Panc1 (cell line): ENCODE measurements around the gene PTPRE. TPM values are rescaled to one million over a fixed set of nuclear protein-coding genes. Genes with fewer than 3 reads are reported as not detected.

ENCODE experiments used
- ATAC-seq: fragments of 200-7000 bp; cut with Tn5 transposase; 2 replicates; pipeline ENCODE4 v1.9.1; 2020; ENCODE audit warnings: mild to moderate bottlenecking, moderate library complexity
- BruUV-seq: library from RNA; stranded (reverse); fragments of 400-500 nt; replicated peaks from 2 replicates; lab custom pipeline; 2021; lab: Mats Ljungman, UMichigan
- CTCF ChIA-PET: fragments of 300-600 bp; sonication (Branson Sonifier 250); formaldehyde crosslinking; loops from one replicate; lab custom pipeline; 2022; ENCODE audit warnings: antibody characterized with exemption; lab: Charles Lee
- POLR2A ChIA-PET: fragments of 300-600 bp; sonication (Branson Sonifier 250); formaldehyde crosslinking; loops from one replicate; lab custom pipeline; 2022; ENCODE audit warnings: antibody characterized with exemption; lab: Charles Lee
- DNase-seq: peaks from one replicate; pipeline ENCODE4 v3.0.0-alpha.2; 2010; ENCODE audit warnings: low read depth, low spot score
- H3K27ac ChIP-seq: 2 replicates; pipeline ENCODE4 v1.5.1; 2011; ENCODE audit warnings: mild to moderate bottlenecking, low read length, inconsistent platforms
- H3K27me3 ChIP-seq: fragments of 200-500 bp; sonication (Bioruptor generic); 2 replicates; pipeline ENCODE4 v1.6.0; 2014; ENCODE audit warnings: low read length, inconsistent platforms; ENCODE audit not compliant: control insufficient read depth, insufficient read depth
- H3K36me3 ChIP-seq: fragments of 200-500 bp; sonication (Bioruptor generic); 2 replicates; pipeline ENCODE4 v1.5.1; 2014; ENCODE audit warnings: inconsistent platforms, mild to moderate bottlenecking, low read length, moderate library complexity; ENCODE audit not compliant: control insufficient read depth, insufficient read depth
- H3K4me1 ChIP-seq: 2 replicates; pipeline ENCODE4 v1.5.1; 2011; ENCODE audit warnings: inconsistent platforms, mild to moderate bottlenecking, low read length, moderate library complexity; ENCODE audit not compliant: control insufficient read depth, insufficient read depth
- H3K4me3 ChIP-seq, 2 experiments: 2 replicates each; pipeline ENCODE4 v1.5.1; 2011 to 2012; ENCODE audit warnings: low read depth in 2 of 2, low read length in 2 of 2, mild to moderate bottlenecking in 2 of 2, inconsistent platforms in 1 of 2, moderate library complexity in 1 of 2
- H3K9me3 ChIP-seq: fragments of 200-500 bp; sonication (Bioruptor generic); 2 replicates; pipeline ENCODE4 v1.5.1; 2014; ENCODE audit warnings: low read depth, mild to moderate bottlenecking, inconsistent platforms, low read length, moderate library complexity; ENCODE audit not compliant: control insufficient read depth, insufficient read depth
- POLR2AphosphoS5 ChIP-seq: IDR thresholded peaks from 2 replicates; pipeline ENCODE4 v1.6.1; 2012; ENCODE audit warnings: mild to moderate bottlenecking, low read depth, low read length, moderate library complexity
- REST ChIP-seq, 2 experiments: IDR thresholded peaks; 2 replicates each; pipeline ENCODE4 v1.6.1; 2011 to 2012; ENCODE audit warnings: low read depth in 2 of 2, control low read depth in 1 of 2, low read length in 1 of 2, mild to moderate bottlenecking in 1 of 2, moderate library complexity in 1 of 2; ENCODE audit not compliant: insufficient read depth in 1 of 2
- SIN3A ChIP-seq: IDR thresholded peaks from 2 replicates; pipeline ENCODE4 v1.6.1; 2012; ENCODE audit warnings: low read depth, mild to moderate bottlenecking, low read length, moderate library complexity, borderline replicate concordance; ENCODE audit not compliant: insufficient read depth
- TCF7L2 ChIP-seq: IDR thresholded peaks from 2 replicates; pipeline ENCODE4 v1.6.1; 2011; ENCODE audit warnings: mild to moderate bottlenecking, low read depth, low read length, inconsistent platforms
- in situ Hi-C: cut with HindIII; loops from 2 replicates; pipeline ENCODE4 v1.10.0; 2016; ENCODE audit warnings: low sequenced_read_pairs, low pct_unique_long_range_greater_than_20kb
- intact Hi-C: fragments of 100-400 bp; cut with micrococcal nuclease; formaldehyde crosslinking; loops from one replicate; pipeline ENCODE4 v1.10.0; 2022; ENCODE audit not compliant: unreplicated experiment
- total RNA-seq: library from RNA; stranded (reverse); gene quantifications from one replicate; pipeline ENCODE4 v1.2.1, GENCODE V29; 2021; ENCODE audit not compliant: unreplicated experiment
- TF ChIP-seq, protein P1 (sequence below): fragments of 450-650 bp; IDR thresholded peaks from 2 replicates; pipeline ENCODE4 v1.5.1; 2017; ENCODE audit warnings: mild to moderate bottlenecking

The PTPRE gene
- total RNA-seq, 1 experiment from 2014 or later, result 0.44 TPM

GRCh38 chr10:128064108-128064969 lies 157.4 kb downstream of the PTPRE start:
- TF ChIP-seq REST (IDR thresholded peaks at IDR 0.05; ENCODE audit: insufficient read depth in 1 of 2, low read depth in 2 of 2, low read length in 1 of 2) (no peak), SIN3A (no peak), POLR2AphosphoS5 (no peak), TCF7L2 (no peak)
- TF ChIP-seq, protein P1, sequence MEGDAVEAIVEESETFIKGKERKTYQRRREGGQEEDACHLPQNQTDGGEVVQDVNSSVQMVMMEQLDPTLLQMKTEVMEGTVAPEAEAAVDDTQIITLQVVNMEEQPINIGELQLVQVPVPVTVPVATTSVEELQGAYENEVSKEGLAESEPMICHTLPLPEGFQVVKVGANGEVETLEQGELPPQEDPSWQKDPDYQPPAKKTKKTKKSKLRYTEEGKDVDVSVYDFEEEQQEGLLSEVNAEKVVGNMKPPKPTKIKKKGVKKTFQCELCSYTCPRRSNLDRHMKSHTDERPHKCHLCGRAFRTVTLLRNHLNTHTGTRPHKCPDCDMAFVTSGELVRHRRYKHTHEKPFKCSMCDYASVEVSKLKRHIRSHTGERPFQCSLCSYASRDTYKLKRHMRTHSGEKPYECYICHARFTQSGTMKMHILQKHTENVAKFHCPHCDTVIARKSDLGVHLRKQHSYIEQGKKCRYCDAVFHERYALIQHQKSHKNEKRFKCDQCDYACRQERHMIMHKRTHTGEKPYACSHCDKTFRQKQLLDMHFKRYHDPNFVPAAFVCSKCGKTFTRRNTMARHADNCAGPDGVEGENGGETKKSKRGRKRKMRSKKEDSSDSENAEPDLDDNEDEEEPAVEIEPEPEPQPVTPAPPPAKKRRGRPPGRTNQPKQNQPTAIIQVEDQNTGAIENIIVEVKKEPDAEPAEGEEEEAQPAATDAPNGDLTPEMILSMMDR, result no peak
- Histone ChIP-seq H3K4me1 (peaks cover under 1% of the 10 kb centered on the region; the same call in 1 of the 2 replicates), H3K27me3 (no peaks in the 10 kb centered on the region; the same call in 1 of the 2 replicates), H3K4me3 (no peak overlapping the region), H3K27ac (no peak overlapping the region), H3K36me3 (no peaks in the 10 kb centered on the region), H3K9me3 (no peaks in the 10 kb centered on the region)
- in situ Hi-C loops (no loop called here), intact Hi-C loops (no loop called here)
- no TSS peak for BruUV-seq
- ChIA-PET CTCF (no interaction called here), POLR2A (interaction anchor here (0.5 kb wide), 1 partner anchor 964 kb away, joined by 3 read pairs; no protein-coding TSS in a partner anchor)
- ATAC-seq (no peak), DNase-seq (no peak)

- intact Hi-C loops, result loop anchor here (5.0 kb wide), 1 partner anchor 348 kb away; no protein-coding TSS in a partner anchor
- H3K27ac ChIP-seq, result no peak overlapping the region
- CTCF ChIA-PET, result no interaction called here
- H3K4me1 ChIP-seq, result peaks cover 4% of the 10 kb centered on the region; the same call in 1 of the 2 replicates
- no peak overlapping the region for H3K4me3 ChIP-seq
- in situ Hi-C loops, result no loop called here
- TF ChIP-seq REST (IDR thresholded peaks at IDR 0.05; ENCODE audit: insufficient read depth in 1 of 2, low read depth in 2 of 2, low read length in 1 of 2), result no peak
- no peak for TF ChIP-seq POLR2AphosphoS5
- TF ChIP-seq, protein P1, result no peak
- no peak for TF ChIP-seq TCF7L2
- no peak for TF ChIP-seq SIN3A
- DNase-seq, result no peak
- H3K9me3 ChIP-seq, result no peaks in the 10 kb centered on the region
- ATAC-seq, result no peak
- no TSS peak for BruUV-seq
- H3K27me3 ChIP-seq, result no peaks in the 10 kb centered on the region; the same call in 1 of the 2 replicates
- H3K36me3 ChIP-seq, result no peaks in the 10 kb centered on the region
- POLR2A ChIA-PET, result no interaction called here
These were observed 158.2 kb downstream of the PTPRE start for GRCh38 chr10:128064970-128065580.
